ENCODE data around the gene USP27X. TPM values are rescaled to one million over a fixed set of nuclear protein-coding genes. Genes with fewer than 3 reads are reported as not detected.
A peak's percentile ranks its signal among the peaks of the same experiment; 100 is the strongest.

The USP27X gene
- total RNA-seq, 1 donor from 2014 or later = 2.7 TPM

DNA sequence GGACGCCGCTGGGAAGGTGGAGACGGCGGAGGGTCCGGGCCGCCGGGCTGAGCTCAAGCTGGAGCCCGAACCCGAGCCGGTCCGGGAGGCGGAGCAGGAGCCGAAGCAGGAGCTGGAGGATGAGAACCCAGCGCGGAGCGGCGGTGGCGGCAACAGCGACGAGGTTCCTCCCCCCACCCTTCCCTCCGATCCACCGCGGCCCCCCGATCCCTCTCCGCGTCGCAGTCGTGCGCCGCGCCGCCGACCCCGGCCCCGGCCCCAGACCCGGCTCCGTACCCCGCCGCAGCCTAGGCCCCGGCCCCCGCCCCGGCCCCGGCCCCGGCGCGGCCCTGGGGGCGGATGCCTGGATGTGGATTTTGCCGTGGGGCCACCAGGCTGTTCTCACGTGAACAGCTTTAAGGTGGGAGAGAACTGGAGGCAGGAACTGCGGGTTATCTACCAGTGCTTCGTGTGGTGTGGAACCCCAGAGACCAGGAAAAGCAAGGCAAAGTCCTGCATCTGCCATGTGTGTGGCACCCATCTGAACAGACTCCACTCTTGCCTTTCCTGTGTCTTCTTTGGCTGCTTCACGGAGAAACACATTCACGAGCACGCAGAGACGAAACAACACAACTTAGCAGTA is 483 bp downstream of the USP27X start:
- Histone ChIP-seq H3K79me2 (ENCODE audit: insufficient read depth, low read length) (peaks cover 8% of the 10 kb centered on the region), H3K27me3 (ENCODE audit: insufficient read depth, low read length) (no peaks in the 10 kb centered on the region), H3K9me3 (ENCODE audit: insufficient read depth, low read depth, low read length) (no peaks in the 10 kb centered on the region), H4K20me1 (ENCODE audit: insufficient read depth, low read length) (no peaks in the 10 kb centered on the region), H3K36me3 (ENCODE audit: insufficient read depth, low read length) (no peaks in the 10 kb centered on the region), H3K4me1 (ENCODE audit: insufficient read depth, low read length) (peaks cover 3% of the 10 kb centered on the region), H3K4me3 (ENCODE audit: insufficient read depth, low read depth, low read length) (peak overlapping the region; percentile 52), H3K4me2 (ENCODE audit: low read length) (peak overlapping the region; percentile 85), H3K27ac (ENCODE audit: low read depth, low read length) (peak overlapping the region; percentile 58), H2AFZ (ENCODE audit: low read depth, low read length) (peak overlapping the region; percentile 80), H3K9ac (ENCODE audit: low read length) (peak overlapping the region; percentile 64)
- Mint-ChIP-seq H3K9me3 (ENCODE audit: unreplicated experiment) (no peaks in the 10 kb centered on the region), H3K36me3 (ENCODE audit: low read depth, unreplicated experiment) (no peaks in the 10 kb centered on the region), H3K27me3 (ENCODE audit: low read depth, unreplicated experiment) (no peaks in the 10 kb centered on the region), H3K4me3 (ENCODE audit: unreplicated experiment) (peak overlapping the region; percentile 83), H3K27ac (ENCODE audit: unreplicated experiment) (peak overlapping the region; percentile 7), H3K4me1 (ENCODE audit: low read depth, unreplicated experiment) (peaks cover 2% of the 10 kb centered on the region)
- no peak for DNase-seq (ENCODE audit: low read depth)
- no peak for TF ChIP-seq CTCF (IDR thresholded peaks at IDR 0.05; ENCODE audit: insufficient read depth, low read depth, low read length)
- TF ChIP-seq EZH2 (IDR thresholded peaks at IDR 0.05; ENCODE audit: insufficient read depth, low read length) = no peak
- FAIRE-seq = no peak

DNA sequence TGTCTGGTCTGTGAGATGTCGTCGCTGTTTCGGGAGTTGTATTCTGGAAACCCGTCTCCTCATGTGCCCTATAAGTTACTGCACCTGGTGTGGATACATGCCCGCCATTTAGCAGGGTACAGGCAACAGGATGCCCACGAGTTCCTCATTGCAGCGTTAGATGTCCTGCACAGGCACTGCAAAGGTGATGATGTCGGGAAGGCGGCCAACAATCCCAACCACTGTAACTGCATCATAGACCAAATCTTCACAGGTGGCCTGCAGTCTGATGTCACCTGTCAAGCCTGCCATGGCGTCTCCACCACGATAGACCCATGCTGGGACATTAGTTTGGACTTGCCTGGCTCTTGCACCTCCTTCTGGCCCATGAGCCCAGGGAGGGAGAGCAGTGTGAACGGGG is 1.4 kb downstream of the USP27X start:
- H2AFZ ChIP-seq (ENCODE audit: low read depth, low read length) = no peak overlapping the region
- H3K27ac ChIP-seq (ENCODE audit: low read depth, low read length) = no peak overlapping the region
- no peak overlapping the region for H3K4me3 ChIP-seq (ENCODE audit: insufficient read depth, low read depth, low read length)
- peaks cover 3% of the 10 kb centered on the region for H3K4me1 ChIP-seq (ENCODE audit: insufficient read depth, low read length)
- H3K4me1 Mint-ChIP-seq (ENCODE audit: low read depth, unreplicated experiment) = peaks cover 2% of the 10 kb centered on the region
- peaks cover 8% of the 10 kb centered on the region for H3K79me2 ChIP-seq (ENCODE audit: insufficient read depth, low read length)
- no peaks in the 10 kb centered on the region for H3K36me3 ChIP-seq (ENCODE audit: insufficient read depth, low read length)
- no peaks in the 10 kb centered on the region for H4K20me1 ChIP-seq (ENCODE audit: insufficient read depth, low read length)
- H3K9ac ChIP-seq (ENCODE audit: low read length) = no peak overlapping the region
- no peaks in the 10 kb centered on the region for H3K27me3 Mint-ChIP-seq (ENCODE audit: low read depth, unreplicated experiment)
- no peaks in the 10 kb centered on the region for H3K27me3 ChIP-seq (ENCODE audit: insufficient read depth, low read length)
- H3K4me2 ChIP-seq (ENCODE audit: low read length) = peak overlapping the region; percentile 85
- FAIRE-seq (no peak), DNase-seq (ENCODE audit: low read depth) (no peak)
- no peaks in the 10 kb centered on the region for H3K9me3 Mint-ChIP-seq (ENCODE audit: unreplicated experiment)
- H3K27ac Mint-ChIP-seq (ENCODE audit: unreplicated experiment) = no peak overlapping the region
- H3K4me3 Mint-ChIP-seq (ENCODE audit: unreplicated experiment) = no peak overlapping the region
- TF ChIP-seq EZH2 (IDR thresholded peaks at IDR 0.05; ENCODE audit: insufficient read depth, low read length) (no peak), CTCF (IDR thresholded peaks at IDR 0.05; ENCODE audit: insufficient read depth, low read depth, low read length) (no peak)
- H3K36me3 Mint-ChIP-seq (ENCODE audit: low read depth, unreplicated experiment) = no peaks in the 10 kb centered on the region
- no peaks in the 10 kb centered on the region for H3K9me3 ChIP-seq (ENCODE audit: insufficient read depth, low read depth, low read length)

DNA sequence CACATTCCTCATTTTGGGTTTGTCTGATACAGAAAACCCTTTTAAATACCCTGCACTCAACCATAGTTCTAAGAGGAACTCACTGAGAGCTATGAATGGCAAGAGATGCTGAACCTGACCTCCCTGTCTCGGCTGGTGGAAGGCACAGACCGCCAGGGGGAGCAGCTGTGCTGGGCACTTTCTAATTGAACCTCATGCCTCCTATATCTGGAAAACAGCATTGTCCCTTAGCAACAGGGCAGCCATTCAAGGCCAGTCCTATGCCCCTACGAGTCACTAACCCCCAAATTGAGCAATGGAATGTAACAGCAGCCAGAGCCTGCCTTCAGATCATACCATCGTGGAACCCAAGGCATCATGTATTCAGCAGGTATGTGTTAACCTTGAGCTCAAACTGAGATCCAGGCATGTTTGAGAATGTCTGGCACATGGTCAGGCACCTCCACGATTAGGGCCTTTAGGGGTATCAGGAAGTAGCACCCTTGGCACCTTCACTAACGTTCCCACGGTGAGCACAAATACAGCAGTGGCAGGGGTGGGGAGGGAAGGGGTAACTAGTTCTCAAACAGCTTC is 5.1 kb downstream of the USP27X start:
- no peaks in the 10 kb centered on the region for H3K9me3 ChIP-seq (ENCODE audit: insufficient read depth, low read depth, low read length)
- Mint-ChIP-seq H3K36me3 (ENCODE audit: low read depth, unreplicated experiment) (no peaks in the 10 kb centered on the region), H3K9me3 (ENCODE audit: unreplicated experiment) (no peaks in the 10 kb centered on the region), H3K27me3 (ENCODE audit: low read depth, unreplicated experiment) (no peaks in the 10 kb centered on the region), H3K27ac (ENCODE audit: unreplicated experiment) (no peak overlapping the region), H3K4me3 (ENCODE audit: unreplicated experiment) (no peak overlapping the region), H3K4me1 (ENCODE audit: low read depth, unreplicated experiment) (peaks cover 2% of the 10 kb centered on the region)
- FAIRE-seq (peak; percentile 41), DNase-seq (ENCODE audit: low read depth) (no peak)
- H2AFZ ChIP-seq (ENCODE audit: low read depth, low read length) = no peak overlapping the region
- H3K27me3 ChIP-seq (ENCODE audit: insufficient read depth, low read length) = no peaks in the 10 kb centered on the region
- H4K20me1 ChIP-seq (ENCODE audit: insufficient read depth, low read length) = no peaks in the 10 kb centered on the region
- no peaks in the 10 kb centered on the region for H3K36me3 ChIP-seq (ENCODE audit: insufficient read depth, low read length)
- no peak overlapping the region for H3K4me3 ChIP-seq (ENCODE audit: insufficient read depth, low read depth, low read length)
- H3K4me1 ChIP-seq (ENCODE audit: insufficient read depth, low read length) = peaks cover 3% of the 10 kb centered on the region
- TF ChIP-seq EZH2 (IDR thresholded peaks at IDR 0.05; ENCODE audit: insufficient read depth, low read length) (no peak), CTCF (IDR thresholded peaks at IDR 0.05; ENCODE audit: insufficient read depth, low read depth, low read length) (peak; percentile 60)
- H3K9ac ChIP-seq (ENCODE audit: low read length) = no peak overlapping the region
- no peak overlapping the region for H3K4me2 ChIP-seq (ENCODE audit: low read length)
- peaks cover 8% of the 10 kb centered on the region for H3K79me2 ChIP-seq (ENCODE audit: insufficient read depth, low read length)
- H3K27ac ChIP-seq (ENCODE audit: low read depth, low read length) = no peak overlapping the region

Measured in astrocyte (in vitro differentiated cells and primary cell).